Measurements from ENCODE around the gene ATP6V1C2. TPM values are rescaled to one million over a fixed set of nuclear protein-coding genes. Genes with fewer than 3 reads are reported as not detected.

The ATP6V1C2 gene
- total RNA-seq, 1 experiment from 2014 or later: 2.0 TPM

- H3K4me3 ChIP-seq (replicated peaks in 1 of 2; ENCODE audit: low read depth in 1 of 2, low read length in 2 of 2): no peak overlapping the region
- H3K79me2 ChIP-seq (ENCODE audit: insufficient read depth, low read length): no peaks in the 10 kb centered on the region
- H3K9me3 ChIP-seq (ENCODE audit: control insufficient read depth in 1 of 2, insufficient read depth in 1 of 2, low read depth in 1 of 2, low read length in 2 of 2): no peaks in the 10 kb centered on the region
- intact Hi-C loops (cut with micrococcal nuclease): no loop called here
- peaks cover under 1 to 6% of the 10 kb centered on the region in 2 experiments; a peak in 2 of 4 replicates for H3K36me3 ChIP-seq (ENCODE audit: control insufficient read depth in 1 of 2, insufficient read depth in 2 of 2, low read length in 2 of 2)
- H3K4me2 ChIP-seq (ENCODE audit: low read length): no peak overlapping the region
- no peaks in the 10 kb centered on the region for H3K27me3 ChIP-seq (ENCODE audit: insufficient read depth, low read length)
- H2AFZ ChIP-seq (ENCODE audit: low read depth, low read length, poor library complexity, severe bottlenecking): no peak overlapping the region
- no peaks in the 10 kb centered on the region for H3K9me2 ChIP-seq (ENCODE audit: insufficient read depth)
- no peak for TF ChIP-seq EZH2 (IDR thresholded peaks at IDR 0.05)
- no peak for TF ChIP-seq TCF7L2 (IDR thresholded peaks at IDR 0.05; ENCODE audit: borderline replicate concordance, extremely low read depth, insufficient read depth, insufficient read length)
- no peak for TF ChIP-seq ATF3 (IDR thresholded peaks at IDR 0.05)
- no peak for TF ChIP-seq CBX3 (IDR thresholded peaks at IDR 0.05; ENCODE audit: low read depth)
- no peak for TF ChIP-seq CTCF (IDR thresholded peaks at IDR 0.05 in 2 of 3, conservative IDR thresholded peaks at IDR 0.05 in 1 of 3; ENCODE audit: borderline replicate concordance in 1 of 3, insufficient read depth in 1 of 3, low read depth in 2 of 3, low read length in 2 of 3)
- no peak for TF ChIP-seq EZH2phosphoT487 (IDR thresholded peaks at IDR 0.05; ENCODE audit: borderline replicate concordance)
- no peak for TF ChIP-seq CEBPB (IDR thresholded peaks at IDR 0.05; ENCODE audit: low read depth)
- no peak for TF ChIP-seq FOSL1 (IDR thresholded peaks at IDR 0.05; ENCODE audit: low read depth)
- ATAC-seq: no peak
- no peak for DNase-seq (ENCODE audit: low read depth, low spot score)
- CTCF ChIA-PET: no interaction called here
- POLR2A ChIA-PET: no interaction called here
- RAD21 ChIA-PET (ENCODE audit: low non-redundant PET in 1 of 2, low total read pairs in 2 of 2, uncharacterized antibody in 2 of 2, unreplicated experiment in 2 of 2): no interaction called here
- no peak overlapping the region for H3K9ac ChIP-seq (ENCODE audit: low read length)
- no peaks in the 10 kb centered on the region for H3K4me1 ChIP-seq (ENCODE audit: control insufficient read depth in 1 of 2, insufficient read depth in 2 of 2, low read length in 2 of 2)
- H3K27ac ChIP-seq (ENCODE audit: low read depth, low read length): no peak overlapping the region
- no peaks in the 10 kb centered on the region for H4K20me1 ChIP-seq (ENCODE audit: insufficient read depth)
- no TSS peak for BruUV-seq (replicated peaks)
Observed at GRCh38 chr2:10775831-10776230, 54.4 kb downstream of the ATP6V1C2 start.

All from HCT116 (cell line).